GM21423 (cell line): Measurements from ENCODE around the gene NRIP1.
"Not testable (repeated sequence)": the region's sequence is repeated elsewhere in the genome, so short reads cannot be mapped to it uniquely, and the experiment has no call there.

Source experiments
- ATAC-seq: cut with Tn5 transposase; IDR thresholded peaks from one replicate; pipeline ENCODE4 v1.9.1; 2021; ENCODE audit warnings: mild to moderate bottlenecking, moderate library complexity; ENCODE audit not compliant: unreplicated experiment

Gene NRIP1

DNA sequence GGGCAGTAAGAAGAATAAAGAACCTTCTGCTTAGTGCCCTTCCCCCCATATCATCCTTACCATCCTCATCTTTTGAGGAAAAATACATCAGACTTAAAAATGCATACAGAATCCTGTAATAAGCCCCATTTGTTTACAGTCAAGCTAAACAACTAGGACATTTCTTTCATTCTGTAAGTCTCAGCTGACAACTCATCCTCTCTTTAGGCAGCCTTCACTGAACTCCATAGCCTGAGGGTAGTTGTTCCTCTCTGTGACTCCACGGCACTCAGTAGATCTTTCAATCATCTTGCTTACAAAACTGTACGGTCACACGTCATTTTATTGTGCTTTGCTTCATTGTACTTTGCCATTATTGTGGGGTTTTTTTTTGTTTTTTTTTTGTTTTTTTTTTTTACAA lies 82.5 kb downstream of the NRIP1 start:
- no peak for ATAC-seq

DNA sequence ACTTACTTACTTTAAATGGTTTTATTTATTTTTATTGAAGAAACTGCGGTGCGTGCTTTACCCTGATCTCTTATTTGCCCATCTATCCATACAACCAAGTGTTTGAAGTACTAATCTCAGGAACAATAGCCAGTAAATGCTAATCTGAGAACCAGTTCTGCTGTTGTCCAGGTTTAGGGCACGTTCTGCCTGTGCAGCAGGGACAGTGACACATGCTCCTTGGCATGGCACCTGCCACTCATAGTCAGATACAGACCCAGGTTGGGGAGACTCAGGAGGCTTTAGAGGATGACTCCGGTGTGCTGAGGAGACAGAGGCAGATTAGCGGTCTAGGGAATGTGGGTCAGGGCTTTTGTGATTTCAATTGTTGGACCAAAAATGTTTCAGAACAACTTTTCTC lies 83.6 kb downstream of the NRIP1 start:
- no peak for ATAC-seq

DNA sequence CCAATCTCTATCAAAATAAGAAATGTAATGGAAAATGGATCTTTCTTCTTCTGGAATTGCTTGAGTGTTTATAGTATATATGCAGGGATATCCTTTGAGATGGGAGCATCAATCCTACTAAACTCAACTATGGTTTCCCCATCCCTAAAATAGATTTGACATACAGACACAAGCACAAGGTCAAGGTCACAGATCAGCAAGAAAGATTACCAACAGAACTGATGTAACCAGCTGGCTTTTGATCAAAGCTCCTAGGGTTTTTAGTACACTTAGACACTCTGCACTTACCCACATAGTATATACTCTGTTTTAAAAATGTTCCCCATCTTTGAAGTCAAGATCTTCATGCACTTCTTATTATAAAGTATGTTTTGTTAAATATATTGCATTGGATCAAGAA lies 85.5 kb downstream of the NRIP1 start:
- ATAC-seq, result no peak

DNA sequence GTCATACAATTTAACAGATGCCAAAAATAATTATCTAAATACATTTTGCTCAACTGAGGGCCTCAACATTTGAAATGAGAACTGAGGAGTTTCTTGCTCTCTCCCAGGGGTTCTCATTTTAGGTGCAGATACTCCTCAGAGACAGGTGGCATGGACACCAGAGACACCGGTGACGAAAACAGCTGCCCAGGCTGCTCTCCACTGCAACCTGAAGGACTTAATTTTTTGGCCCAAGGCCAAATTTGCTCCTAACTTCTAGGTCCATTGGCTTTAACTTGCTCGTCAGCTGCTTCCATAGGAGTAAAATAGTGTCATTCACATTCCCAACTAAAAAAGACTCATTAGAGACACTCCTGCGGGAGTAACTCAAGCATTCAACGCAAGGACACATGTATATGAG lies 87.0 kb downstream of the NRIP1 start:
- no peak for ATAC-seq

DNA sequence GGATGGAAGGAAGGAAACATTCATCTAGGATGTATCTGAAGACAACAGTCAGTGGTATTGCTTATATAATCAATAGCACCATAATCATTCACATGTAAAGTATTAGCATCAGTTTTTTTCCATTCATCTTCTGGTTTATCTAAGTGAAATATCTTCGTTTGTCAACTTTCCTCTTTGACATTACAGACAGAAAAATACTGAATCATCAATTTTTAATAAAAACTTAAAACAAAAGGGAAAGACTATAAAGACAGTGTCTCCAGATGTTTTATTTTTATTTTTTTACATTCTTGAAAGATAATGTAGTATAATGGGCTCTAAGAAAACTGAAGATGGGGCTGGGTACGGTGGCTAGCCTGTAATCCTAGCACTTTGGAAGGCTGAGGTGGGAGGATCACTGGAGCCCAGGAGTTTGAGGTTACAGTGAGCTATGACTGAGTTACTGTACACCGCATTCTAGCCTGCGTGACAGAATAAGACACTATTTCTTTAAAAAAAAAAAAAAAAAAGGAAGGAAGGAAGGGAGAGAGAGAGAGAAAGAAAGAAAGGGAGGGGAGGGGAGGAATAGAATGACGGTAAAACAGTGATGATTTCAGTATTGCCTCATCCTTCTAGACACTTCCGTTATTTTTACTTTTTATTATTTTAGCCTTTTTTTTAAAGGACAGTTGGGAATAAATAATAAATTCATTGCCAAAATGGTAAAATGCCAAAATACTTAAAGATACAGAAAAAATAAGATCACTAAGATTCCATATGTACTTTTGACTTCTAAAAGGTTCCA lies 89.5 kb downstream of the NRIP1 start:
- ATAC-seq, result no peak

DNA sequence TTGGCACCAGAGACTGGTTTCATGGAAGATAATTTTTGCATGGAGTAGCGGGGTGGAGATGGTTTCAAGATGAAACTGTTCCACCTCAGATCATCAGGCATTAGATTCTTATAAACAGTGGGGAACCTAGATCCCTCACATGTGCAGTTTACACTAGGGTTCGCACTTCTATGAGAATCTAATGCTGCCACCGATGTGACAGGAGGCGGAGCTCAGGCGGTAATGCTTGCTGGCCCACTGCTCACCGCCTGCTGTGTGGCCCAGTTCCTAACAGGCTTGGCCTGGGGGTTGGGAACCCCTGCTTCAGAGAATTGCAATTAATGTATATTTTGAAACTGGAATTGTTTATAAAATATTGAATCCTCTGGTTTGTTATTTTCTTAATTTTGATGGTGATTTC lies 92.1 kb downstream of the NRIP1 start:
- no peak for ATAC-seq

- ATAC-seq, result no peak
Measured at GRCh38 chr21:14968821-14969220, 96.0 kb downstream of the NRIP1 start.

DNA sequence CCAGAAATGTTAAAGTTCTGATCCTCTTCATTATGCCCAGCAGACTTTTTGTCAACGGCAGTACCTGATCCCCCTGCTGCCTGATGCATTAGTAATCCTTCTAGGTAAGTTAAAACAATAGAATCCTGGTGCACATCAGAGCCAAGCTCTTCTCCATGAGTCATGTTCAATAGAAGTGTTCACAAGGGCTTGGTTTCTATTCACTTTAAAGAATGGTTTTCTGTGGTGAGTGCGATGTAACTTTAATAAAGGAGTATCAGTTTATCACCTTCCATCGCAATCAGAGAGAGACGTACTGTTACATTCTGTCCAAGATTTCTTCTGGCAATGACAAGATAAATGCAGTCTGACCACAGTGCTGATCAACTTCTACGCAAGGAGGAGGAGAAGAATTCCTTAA lies 96.8 kb downstream of the NRIP1 start:
- no peak for ATAC-seq

- ATAC-seq, result no peak
Measured at GRCh38 chr21:14964621-14965020, 100.2 kb downstream of the NRIP1 start.

- no peak for ATAC-seq
Measured at GRCh38 chr21:14962217-14962616, 102.6 kb downstream of the NRIP1 start.

- ATAC-seq, result no peak
Measured at GRCh38 chr21:14961502-14961901, 103.3 kb downstream of the NRIP1 start.

- ATAC-seq, result no peak
Measured at GRCh38 chr21:14959343-14959742, 105.5 kb downstream of the NRIP1 start.

- ATAC-seq, result no peak
Measured at GRCh38 chr21:14957836-14958235, 107.0 kb downstream of the NRIP1 start.

- ATAC-seq, result no peak
Measured at GRCh38 chr21:14956807-14957206, 108.0 kb downstream of the NRIP1 start.

GRCh38 chr21:14955936-14956520 lies 108.8 kb downstream of the NRIP1 start:
- ATAC-seq, result no peak

DNA sequence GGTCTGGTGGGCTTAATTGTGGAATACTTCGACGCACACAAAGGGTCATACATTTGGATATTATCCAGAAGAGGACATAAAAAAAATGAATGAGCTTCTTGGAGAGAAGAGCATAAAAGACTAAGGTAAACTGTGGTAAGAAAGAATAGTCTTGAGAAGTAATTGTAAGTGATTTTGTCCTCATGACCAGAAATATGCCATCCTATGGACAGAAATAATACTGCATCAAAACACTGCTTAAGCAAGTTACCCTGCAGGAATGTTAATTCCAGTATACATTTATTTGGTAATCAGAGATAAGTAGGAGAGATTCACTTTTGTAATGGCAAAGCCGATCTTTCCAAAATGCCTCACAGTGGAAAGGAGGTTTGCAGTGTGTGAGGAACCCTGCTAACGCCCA lies 111.9 kb downstream of the NRIP1 start:
- ATAC-seq, result no peak

DNA sequence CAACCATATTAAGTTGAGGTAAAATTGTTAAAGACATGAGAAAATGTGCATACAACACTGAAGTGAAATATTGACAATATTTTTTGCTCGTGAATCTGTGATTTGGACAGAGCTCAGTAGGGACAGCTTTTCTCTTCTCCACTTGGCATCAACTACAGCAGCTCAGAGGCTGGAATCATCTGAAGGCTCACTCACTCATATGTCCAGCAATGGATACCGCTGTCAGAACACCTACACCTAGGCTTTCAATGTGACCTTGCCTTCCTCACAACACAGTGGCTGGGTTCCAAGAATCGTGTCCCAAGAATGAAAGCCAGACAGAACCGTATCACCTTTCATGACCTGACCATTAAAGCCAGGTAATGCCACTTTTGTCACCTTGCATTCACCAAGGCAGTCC lies 115.2 kb downstream of the NRIP1 start:
- ATAC-seq, result no peak

DNA sequence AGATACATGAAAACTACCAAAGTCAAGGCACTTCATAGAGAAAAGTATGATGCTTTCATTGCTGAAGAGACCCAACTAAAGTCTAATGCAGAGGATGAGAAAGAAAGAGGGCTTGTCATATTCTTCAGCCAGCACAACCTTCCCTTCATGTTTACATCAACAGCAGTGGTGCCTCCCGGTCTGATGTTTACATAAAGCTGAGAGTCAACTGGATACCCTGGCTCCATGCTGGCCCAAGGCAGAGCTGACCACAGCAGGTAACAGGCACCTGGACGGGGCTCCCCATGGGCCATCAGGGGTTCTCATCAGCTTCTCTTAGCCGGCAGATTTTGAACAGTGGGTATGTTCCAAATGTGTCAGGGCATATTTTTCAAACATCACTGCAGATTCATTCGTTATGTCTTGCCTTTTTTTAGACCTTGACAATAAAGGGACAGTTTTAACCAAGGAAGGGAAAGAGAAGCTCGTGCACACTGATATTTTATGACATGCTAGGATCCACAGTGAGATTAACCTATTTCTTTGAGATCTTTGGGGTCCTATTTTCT lies 117.1 kb downstream of the NRIP1 start:
- ATAC-seq, result no peak

DNA sequence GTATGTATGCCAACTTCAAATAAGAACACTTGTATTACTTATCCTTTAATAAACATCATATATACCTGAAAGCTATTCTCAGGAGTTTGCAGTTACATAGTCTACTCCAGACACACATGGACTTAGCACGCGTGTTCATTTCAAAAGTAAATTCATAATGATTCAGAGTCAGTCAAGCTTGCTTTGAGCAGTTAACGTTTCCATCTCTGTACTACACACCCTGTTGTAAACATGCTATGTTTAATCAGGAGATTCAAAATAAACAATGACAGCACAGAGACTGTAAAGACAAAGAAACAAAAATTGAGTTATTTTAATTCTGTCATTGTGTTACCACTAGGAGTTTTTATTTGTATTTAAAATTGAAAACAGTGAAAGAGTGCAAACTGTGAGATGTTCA lies 119.6 kb downstream of the NRIP1 start:
- ATAC-seq, result no peak

- ATAC-seq, result no peak
Measured at GRCh38 chr21:14943616-14944015, 121.2 kb downstream of the NRIP1 start.

GRCh38 chr21:14942801-14943490 lies 121.9 kb downstream of the NRIP1 start:
- ATAC-seq, result no peak

DNA sequence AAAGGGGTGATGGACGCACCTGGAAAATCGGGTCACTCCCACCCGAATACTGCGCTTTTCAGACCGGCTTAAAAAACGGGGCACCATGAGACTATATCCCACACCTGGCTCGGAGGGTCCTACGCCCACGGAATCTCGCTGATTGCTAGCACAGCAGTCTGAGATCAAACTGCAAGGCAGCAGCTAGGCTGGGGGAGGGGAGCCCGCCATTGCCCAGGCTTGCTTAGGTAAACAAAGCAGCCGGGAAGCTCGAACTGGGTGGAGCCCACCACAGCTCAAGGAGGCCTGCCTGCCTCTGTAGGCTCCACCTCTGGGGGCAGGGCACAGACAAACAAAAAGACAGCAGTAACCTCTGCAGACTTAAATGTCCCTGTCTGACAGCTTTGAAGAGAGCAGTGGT lies 137.5 kb downstream of the NRIP1 start:
- not testable (repeated sequence) for ATAC-seq
